HG03064 (cell line): ENCODE results near the gene PTPRQ.
"Not testable (repeated sequence)": the region's sequence is repeated elsewhere in the genome, so short reads cannot be mapped to it uniquely, and the experiment has no call there.

Experiments
- ATAC-seq: cut with Tn5 transposase; IDR thresholded peaks from one replicate; pipeline ENCODE4 v1.9.1; 2021; ENCODE audit warnings: low read depth; ENCODE audit not compliant: unreplicated experiment

Gene PTPRQ

GRCh38 chr12:80443974-80444666 is at the start of gene PTPRQ:
TSS of gene PTPRQ (plus strand) at chr12:80444235. CDS start at chr12:80444346, 111 bp downstream.
- no peak for ATAC-seq

GRCh38 chr12:80400571-80400991 is 43.5 kb upstream of the PTPRQ start:
- ATAC-seq: no peak

- ATAC-seq: no peak
These were observed 42.8 kb upstream of the PTPRQ start for GRCh38 chr12:80401191-80401590.

- ATAC-seq: no peak
These were observed 39.4 kb upstream of the PTPRQ start for GRCh38 chr12:80404629-80405028.

GRCh38 chr12:80406253-80406652 is 37.8 kb upstream of the PTPRQ start:
- no peak for ATAC-seq

GRCh38 chr12:80411787-80412186 is 32.2 kb upstream of the PTPRQ start:
- no peak for ATAC-seq

GRCh38 chr12:80412343-80412953 is 31.6 kb upstream of the PTPRQ start:
- no peak for ATAC-seq

- ATAC-seq: no peak
These were observed 30.6 kb upstream of the PTPRQ start for GRCh38 chr12:80413462-80413861.

GRCh38 chr12:80415466-80415865 is 28.6 kb upstream of the PTPRQ start:
- no peak for ATAC-seq

- ATAC-seq: no peak
These were observed 24.4 kb upstream of the PTPRQ start for GRCh38 chr12:80419644-80420043.

GRCh38 chr12:80420075-80420474 is 24.0 kb upstream of the PTPRQ start:
- no peak for ATAC-seq

- no peak for ATAC-seq
These were observed 21.5 kb upstream of the PTPRQ start for GRCh38 chr12:80422550-80422949.

GRCh38 chr12:80432061-80432460 is 12.0 kb upstream of the PTPRQ start:
- ATAC-seq: no peak

GRCh38 chr12:80441921-80442320 is 2.1 kb upstream of the PTPRQ start:
- ATAC-seq: no peak

- ATAC-seq: no peak
These were observed 1.4 kb upstream of the PTPRQ start for GRCh38 chr12:80442426-80443222.

GRCh38 chr12:80445083-80445793 is 1.2 kb downstream of the PTPRQ start:
- no peak for ATAC-seq

- ATAC-seq: no peak
These were observed 12.5 kb downstream of the PTPRQ start for GRCh38 chr12:80456513-80456912.

- ATAC-seq: no peak
These were observed 16.9 kb downstream of the PTPRQ start for GRCh38 chr12:80460972-80461371.

- ATAC-seq: not testable (repeated sequence)
These were observed 17.8 kb downstream of the PTPRQ start for GRCh38 chr12:80461851-80462250.

GRCh38 chr12:80469681-80470080 is 25.6 kb downstream of the PTPRQ start:
- ATAC-seq: no peak

GRCh38 chr12:80470403-80470802 is 26.4 kb downstream of the PTPRQ start:
- no peak for ATAC-seq
